Spleen (tissue), 7 donors: ENCODE data around the gene CYFIP2.

Experiments used
- CTCF ChIP-seq, 11 experiments: fragments of 200-600 bp in 7 of 11; fragments of 450-650 bp in 4 of 11; sonication (generic) in 4 of 11; IDR thresholded peaks in 8 of 11; conservative IDR thresholded peaks in 3 of 11; 1 replicate in 7 of 11; 2 replicates in 4 of 11; pipeline versions ENCODE4 v1.4.0 to v1.8.0; 2016 to 2021; ENCODE audit warnings: antibody characterized with exemption in 11 of 11, inconsistent platforms in 4 of 11, mild to moderate bottlenecking in 1 of 11
- POLR2A ChIP-seq, 3 donors: fragments of 450-650 bp; IDR thresholded peaks; one replicate each; pipeline ENCODE4 v1.5.1; 2017; ENCODE audit warnings: antibody characterized with exemption in 3 of 3, mild to moderate bottlenecking in 1 of 3
- POLR2AphosphoS5 ChIP-seq, 3 donors: sonication (generic); formaldehyde crosslinking; IDR thresholded peaks; one replicate each; pipeline ENCODE4 v1.5.1; 2017; ENCODE audit warnings: antibody characterized with exemption in 3 of 3
- donor health status: DM: no; HTN: no; CAD: no; lungs with moderate emphysema.
- donor health status: DM: no; HTN: no; CAD: no.
- donor health status: DM: no; HTN: no; CAD: no.

GRCh38 chr5:157328277-157328912 lies 62.5 kb downstream of the CYFIP2 start:
- no peak for TF ChIP-seq POLR2A (IDR thresholded peaks at IDR 0.05)
- TF ChIP-seq CTCF (IDR thresholded peaks at IDR 0.05 in 8 of 11, conservative IDR thresholded peaks at IDR 0.05 in 3 of 11): peak; percentile 73 to 91 (median 87)
- TF ChIP-seq POLR2AphosphoS5 (IDR thresholded peaks at IDR 0.05): peak in 1 of 3 donors; percentile 74
